ENCODE results near the gene FBXO10.
"Not testable (repeated sequence)": the region's sequence is repeated elsewhere in the genome, so short reads cannot be mapped to it uniquely, and the experiment has no call there.

Gene FBXO10, protein sequence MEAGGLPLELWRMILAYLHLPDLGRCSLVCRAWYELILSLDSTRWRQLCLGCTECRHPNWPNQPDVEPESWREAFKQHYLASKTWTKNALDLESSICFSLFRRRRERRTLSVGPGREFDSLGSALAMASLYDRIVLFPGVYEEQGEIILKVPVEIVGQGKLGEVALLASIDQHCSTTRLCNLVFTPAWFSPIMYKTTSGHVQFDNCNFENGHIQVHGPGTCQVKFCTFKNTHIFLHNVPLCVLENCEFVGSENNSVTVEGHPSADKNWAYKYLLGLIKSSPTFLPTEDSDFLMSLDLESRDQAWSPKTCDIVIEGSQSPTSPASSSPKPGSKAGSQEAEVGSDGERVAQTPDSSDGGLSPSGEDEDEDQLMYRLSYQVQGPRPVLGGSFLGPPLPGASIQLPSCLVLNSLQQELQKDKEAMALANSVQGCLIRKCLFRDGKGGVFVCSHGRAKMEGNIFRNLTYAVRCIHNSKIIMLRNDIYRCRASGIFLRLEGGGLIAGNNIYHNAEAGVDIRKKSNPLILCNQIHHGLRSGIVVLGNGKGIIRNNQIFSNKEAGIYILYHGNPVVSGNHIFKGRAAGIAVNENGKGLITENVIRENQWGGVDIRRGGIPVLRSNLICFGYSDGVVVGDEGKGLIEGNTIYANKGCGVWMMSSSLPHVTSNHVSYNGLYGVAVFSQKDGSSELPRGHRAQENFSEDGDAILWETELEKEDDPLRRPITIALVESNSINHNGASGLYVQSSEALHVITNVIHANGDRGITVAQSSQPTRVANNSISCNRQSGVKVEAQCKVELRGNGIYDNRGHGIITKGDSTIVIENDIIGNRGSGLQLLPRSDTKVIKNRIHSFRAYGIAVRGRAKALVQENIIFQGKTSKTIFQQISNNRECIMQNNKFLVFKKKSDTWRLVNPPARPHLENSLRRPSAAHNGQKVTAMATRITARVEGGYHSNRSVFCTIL

DNA sequence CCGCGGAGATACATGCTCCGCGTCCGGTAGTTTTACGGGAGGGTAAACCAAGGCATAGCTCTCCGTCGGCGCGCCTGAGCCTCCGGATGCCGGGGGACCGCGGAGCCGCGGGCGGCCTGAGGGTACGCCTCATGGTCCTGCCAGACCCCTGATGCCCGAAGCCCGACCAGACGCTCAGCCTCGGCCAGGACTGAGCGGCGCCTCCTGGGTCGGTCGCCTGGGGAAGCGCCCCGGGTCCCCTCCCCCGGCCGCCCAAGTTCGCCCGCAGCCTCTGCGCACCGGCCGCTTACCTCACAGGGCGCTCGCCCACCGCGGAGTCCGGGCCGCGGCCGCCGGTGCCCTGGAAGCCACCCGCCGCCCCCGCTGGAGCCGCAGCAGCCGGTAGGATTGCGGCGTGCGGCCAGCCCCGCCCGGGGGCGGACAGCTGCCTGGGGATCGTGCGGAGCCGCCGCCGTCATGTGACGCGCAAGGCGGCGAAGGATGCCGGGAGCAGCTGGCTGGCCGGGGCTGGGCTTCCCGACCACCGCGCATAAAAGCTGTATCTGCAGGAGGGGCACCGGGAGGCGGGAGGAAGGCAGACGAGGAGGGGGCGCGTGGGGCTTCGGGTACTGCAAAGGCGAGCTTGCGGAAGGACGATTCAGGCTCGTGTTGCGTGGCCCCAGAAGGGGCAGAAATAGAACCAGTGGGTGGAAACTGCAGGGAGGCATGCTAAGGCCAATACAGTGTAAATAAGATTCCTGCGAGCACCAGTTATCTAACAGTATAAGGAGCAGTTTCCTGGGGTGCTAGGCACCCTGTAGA lies at the start of gene FBXO10:
TSS of gene FBXO10 (minus strand) at position 460 of the 801 bp plus-strand sequence. CDS start 34,612 bp downstream, outside the sequence.
- FAIRE-seq (peak; percentile 38), DNase-seq (ENCODE audit: insufficient read length, low spot score) (peak; percentile 29)

DNA sequence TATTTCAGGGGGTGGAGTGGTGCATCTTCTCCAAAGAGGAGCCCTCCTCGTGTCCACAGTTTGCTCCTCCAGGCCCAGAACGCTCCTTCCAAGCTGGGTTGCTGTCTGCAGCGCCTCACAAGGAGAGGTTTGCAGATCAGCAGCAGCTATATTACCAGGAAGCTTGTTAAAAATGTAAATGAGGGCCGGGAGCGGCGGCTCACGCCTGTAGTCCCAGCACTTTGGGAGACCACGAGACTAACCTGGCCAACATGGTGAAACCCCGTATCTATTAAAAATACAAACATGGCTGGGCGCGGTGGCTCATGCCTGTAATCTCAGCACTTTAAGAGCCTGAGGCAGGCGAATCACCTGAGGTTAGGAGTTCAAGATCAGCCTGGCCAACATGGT lies 49.6 kb upstream of the FBXO10 start:
- FAIRE-seq, result no peak
- DNase-seq (ENCODE audit: insufficient read length, low spot score), result no peak

GRCh38 chr9:37625036-37625757 lies 49.0 kb upstream of the FBXO10 start:
- no peak for DNase-seq (ENCODE audit: insufficient read length, low spot score)
- no peak for FAIRE-seq

- DNase-seq (ENCODE audit: insufficient read length, low spot score) (no peak), FAIRE-seq (no peak)
Measured at GRCh38 chr9:37624073-37624472, 47.9 kb upstream of the FBXO10 start.

GRCh38 chr9:37623267-37623666 lies 47.1 kb upstream of the FBXO10 start:
- DNase-seq (ENCODE audit: insufficient read length, low spot score), result no peak
- no peak for FAIRE-seq

GRCh38 chr9:37622462-37622861 lies 46.3 kb upstream of the FBXO10 start:
- DNase-seq (ENCODE audit: insufficient read length, low spot score), result no peak
- no peak for FAIRE-seq

DNA sequence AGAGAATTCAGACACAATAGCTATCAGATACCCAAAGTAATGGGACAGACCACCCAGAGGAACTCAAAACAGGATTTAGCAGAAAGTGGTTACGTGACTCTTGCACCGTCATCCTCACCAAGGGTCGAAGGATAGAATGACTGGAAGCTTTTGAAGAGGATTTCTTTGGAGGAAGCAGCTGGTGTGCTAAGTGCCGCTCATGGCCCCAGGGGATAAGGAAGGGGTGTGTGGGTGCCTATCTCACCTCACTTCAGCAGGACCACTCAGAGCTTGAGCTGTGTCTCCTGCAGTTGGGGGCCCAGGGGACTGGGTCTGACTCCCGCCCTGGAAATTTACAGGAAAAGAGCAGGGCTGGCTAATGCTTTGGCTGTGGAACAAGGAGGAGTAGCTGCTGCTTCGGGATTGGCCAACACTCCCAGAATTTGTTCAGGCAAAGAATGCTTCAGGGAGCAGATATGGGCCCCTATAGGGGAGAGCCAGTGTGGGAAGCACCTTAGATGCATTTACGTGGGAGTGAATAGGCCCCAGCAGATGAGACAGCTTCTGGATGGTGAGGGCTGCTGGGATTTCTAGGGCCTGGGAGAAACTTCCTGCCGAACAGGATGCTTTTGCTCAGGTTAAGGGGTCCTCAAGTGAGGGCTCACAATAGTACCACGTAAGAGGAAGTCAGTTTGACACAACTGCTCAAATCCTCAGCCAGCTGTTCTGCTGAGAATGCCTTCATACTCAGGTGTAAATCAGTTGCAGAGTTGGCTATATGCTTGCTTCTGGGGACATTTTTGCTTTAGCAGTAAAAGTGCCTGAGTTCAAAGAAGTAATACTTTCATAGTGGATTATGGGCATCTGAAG lies 45.3 kb upstream of the FBXO10 start:
- no peak for DNase-seq (ENCODE audit: insufficient read length, low spot score)
- FAIRE-seq, result no peak

DNA sequence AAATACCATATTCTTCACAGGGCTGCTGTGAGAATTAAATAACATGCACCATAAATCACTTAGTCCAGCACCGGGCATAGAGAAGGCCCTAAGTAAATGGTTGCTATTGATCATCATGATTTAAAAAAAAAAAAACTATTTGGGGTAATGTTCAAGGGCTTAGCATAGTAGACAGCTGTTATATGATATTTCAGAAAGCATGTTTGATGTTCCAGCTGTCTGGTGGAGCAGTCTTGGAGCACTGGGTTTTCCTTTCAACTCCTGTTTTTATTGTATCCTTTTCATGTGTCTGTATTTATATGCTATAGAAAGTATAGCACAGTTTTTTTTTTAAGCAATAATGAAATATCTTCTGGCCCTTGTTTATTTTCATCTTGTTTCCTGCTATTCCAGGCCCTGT lies 44.2 kb upstream of the FBXO10 start:
- FAIRE-seq (no peak), DNase-seq (ENCODE audit: insufficient read length, low spot score) (no peak)

GRCh38 chr9:37619806-37620205 lies 43.6 kb upstream of the FBXO10 start:
- DNase-seq (ENCODE audit: insufficient read length, low spot score), result no peak
- no peak for FAIRE-seq

GRCh38 chr9:37618817-37619216 lies 42.6 kb upstream of the FBXO10 start:
- FAIRE-seq (no peak), DNase-seq (ENCODE audit: insufficient read length, low spot score) (no peak)

DNA sequence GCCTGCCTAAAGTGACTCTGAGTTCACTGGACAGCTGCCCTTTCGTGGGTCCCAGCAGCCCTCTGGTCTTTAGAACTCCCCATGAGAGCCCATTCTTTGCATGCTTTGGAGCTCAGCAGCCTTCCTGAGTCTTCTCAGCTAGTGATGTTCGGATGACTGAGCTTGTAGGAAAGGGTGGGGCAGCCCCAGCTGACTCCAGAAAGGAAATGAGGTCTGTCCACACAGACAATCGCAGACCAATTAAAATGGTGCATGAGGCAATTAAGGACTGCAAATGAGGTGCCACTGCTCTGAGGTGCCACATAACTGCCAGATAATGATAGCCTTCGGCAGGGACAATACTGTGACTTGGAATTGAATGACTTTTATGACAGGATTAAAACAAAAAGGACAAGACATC lies 41.7 kb upstream of the FBXO10 start:
- DNase-seq (ENCODE audit: insufficient read length, low spot score) (no peak), FAIRE-seq (no peak)

DNA sequence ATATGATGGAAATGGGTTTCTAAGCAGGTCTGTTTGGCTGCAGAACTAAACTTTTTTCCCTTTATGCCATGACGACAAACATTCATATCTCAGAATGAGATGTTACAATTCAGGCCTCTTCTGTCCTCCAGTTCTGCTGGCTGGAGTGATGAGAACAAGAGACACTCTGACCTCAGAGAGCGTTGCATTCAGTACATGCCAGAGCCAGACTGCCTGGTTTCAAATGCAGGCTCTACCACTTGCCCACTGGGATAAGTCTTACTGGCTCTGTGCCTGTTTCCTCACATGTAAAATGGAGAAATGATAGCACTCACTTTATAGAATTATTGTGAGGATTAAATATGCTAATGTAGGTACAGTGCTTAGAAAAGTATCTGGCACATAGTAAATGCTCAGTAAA lies 41.0 kb upstream of the FBXO10 start:
- FAIRE-seq (no peak), DNase-seq (ENCODE audit: insufficient read length, low spot score) (no peak)

- FAIRE-seq, result no peak
- DNase-seq (ENCODE audit: insufficient read length, low spot score), result no peak
Measured at GRCh38 chr9:37611961-37612360, 35.8 kb upstream of the FBXO10 start.

GRCh38 chr9:37611014-37611413 lies 34.8 kb upstream of the FBXO10 start:
- no peak for FAIRE-seq

GRCh38 chr9:37609735-37610397 lies 33.7 kb upstream of the FBXO10 start:
- FAIRE-seq, result no peak
- no peak for DNase-seq (ENCODE audit: insufficient read length, low spot score)

More at GRCh38 chr9:37611014-37611413, 34.8 kb upstream of the FBXO10 start:
- DNase-seq (ENCODE audit: insufficient read length, low spot score), result no peak

DNA sequence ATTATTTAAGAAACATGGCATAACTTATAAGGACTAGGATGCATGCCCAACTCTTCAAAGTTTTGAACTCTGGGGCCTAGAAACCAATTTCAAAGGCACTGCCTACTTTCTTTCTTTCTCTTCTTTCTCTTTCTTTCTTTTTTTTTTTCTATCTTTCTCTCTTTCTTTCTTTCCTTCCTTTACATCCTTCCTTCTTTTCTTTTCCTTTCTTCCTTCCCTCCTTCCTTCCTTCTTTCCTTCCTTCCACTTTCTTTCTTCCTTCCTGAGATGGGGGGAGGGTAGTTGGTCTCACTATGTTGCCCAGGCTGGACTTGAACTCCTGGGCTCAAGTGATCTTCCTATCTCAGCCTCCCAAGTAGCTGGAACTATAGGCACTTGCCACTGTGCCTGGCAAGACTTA lies 32.1 kb upstream of the FBXO10 start:
- no peak for FAIRE-seq

GRCh38 chr9:37604296-37604695 lies 28.1 kb upstream of the FBXO10 start:
- FAIRE-seq, result no peak
- no peak for DNase-seq (ENCODE audit: insufficient read length, low spot score)

More for the DNA sequence above, 32.1 kb upstream of the FBXO10 start:
- DNase-seq (ENCODE audit: insufficient read length, low spot score), result no peak

DNA sequence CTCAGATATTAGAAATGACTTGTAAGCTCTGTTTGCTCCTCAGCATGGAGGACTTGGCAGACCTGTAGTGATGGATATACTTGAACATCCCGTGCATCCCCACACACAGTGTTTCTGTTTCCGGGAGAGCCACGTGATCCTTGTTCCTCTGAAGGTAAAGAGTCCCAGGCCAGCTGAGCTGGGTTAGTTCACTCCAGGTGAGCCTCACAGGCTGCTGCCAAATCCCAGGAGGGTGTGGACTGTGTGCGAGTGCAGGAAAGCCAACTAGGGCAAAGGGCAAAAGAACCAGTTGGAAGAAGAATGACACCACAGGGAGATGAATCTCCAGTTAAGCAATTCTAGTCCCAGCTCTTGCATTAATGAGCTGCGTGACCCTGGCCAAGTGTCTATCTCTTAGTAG lies 26.6 kb upstream of the FBXO10 start:
- no peak for DNase-seq (ENCODE audit: insufficient read length, low spot score)
- FAIRE-seq, result no peak

DNA sequence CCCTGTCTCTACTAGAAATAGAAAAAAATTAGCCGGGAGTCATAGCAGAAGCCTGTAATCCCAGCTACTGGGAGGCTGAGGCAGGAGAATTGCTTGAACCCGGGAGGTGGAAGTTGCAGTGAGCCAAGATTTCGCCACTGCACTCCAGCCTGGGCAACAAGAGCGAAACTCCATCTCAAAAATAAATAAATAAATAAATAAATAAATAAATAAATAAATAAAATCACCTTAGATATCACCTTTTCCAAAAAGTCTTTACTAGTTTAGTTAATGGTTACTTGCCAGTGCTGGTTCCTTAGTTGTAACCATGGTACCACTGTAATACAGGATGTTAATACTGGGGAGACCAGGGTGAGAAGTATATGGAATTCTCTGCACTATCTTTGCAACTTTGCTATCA lies 25.9 kb upstream of the FBXO10 start:
- FAIRE-seq; DNase-seq (ENCODE audit: insufficient read length, low spot score): not testable (repeated sequence)

Measured in HTR-8/SVneo (cell line).